ENCODE data around the gene CEP162.
"Not testable (repeated sequence)": the region's sequence is repeated elsewhere in the genome, so short reads cannot be mapped to it uniquely, and the experiment has no call there.

Gene CEP162

GRCh38 chr6:84227434-84228197 lies at the start of gene CEP162:
TSS of gene CEP162 (minus strand) at chr6:84227643. CDS start at chr6:84226393, 1,250 bp downstream.
- peak; percentile 73 to 76 for DNase-seq (ENCODE audit: low read depth in 2 of 2)

GRCh38 chr6:84274856-84275255 lies 47.4 kb upstream of the CEP162 start:
- DNase-seq (ENCODE audit: low read depth in 2 of 2), result no peak

GRCh38 chr6:84273048-84273809 lies 45.8 kb upstream of the CEP162 start:
- no peak for DNase-seq (ENCODE audit: low read depth in 2 of 2)

- no peak for DNase-seq (ENCODE audit: low read depth in 2 of 2)
Measured at GRCh38 chr6:84272298-84272697, 44.9 kb upstream of the CEP162 start.

GRCh38 chr6:84271061-84271716 lies 43.7 kb upstream of the CEP162 start:
- DNase-seq (ENCODE audit: low read depth in 2 of 2), result no peak

- no peak for DNase-seq (ENCODE audit: low read depth in 2 of 2)
Measured at GRCh38 chr6:84269947-84270733, 42.7 kb upstream of the CEP162 start.

GRCh38 chr6:84268781-84269180 lies 41.3 kb upstream of the CEP162 start:
- DNase-seq (ENCODE audit: low read depth in 2 of 2), result no peak

- DNase-seq (ENCODE audit: low read depth in 2 of 2), result no peak
Measured at GRCh38 chr6:84263557-84263956, 36.1 kb upstream of the CEP162 start.

- no peak for DNase-seq (ENCODE audit: low read depth in 2 of 2)
Measured at GRCh38 chr6:84260926-84261325, 33.5 kb upstream of the CEP162 start.

- DNase-seq (ENCODE audit: low read depth in 2 of 2), result no peak
Measured at GRCh38 chr6:84260196-84260595, 32.8 kb upstream of the CEP162 start.

GRCh38 chr6:84258866-84259265 lies 31.4 kb upstream of the CEP162 start:
- no peak for DNase-seq (ENCODE audit: low read depth in 2 of 2)

- DNase-seq (ENCODE audit: low read depth in 2 of 2), result no peak
Measured at GRCh38 chr6:84258268-84258667, 30.8 kb upstream of the CEP162 start.

GRCh38 chr6:84255641-84256040 lies 28.2 kb upstream of the CEP162 start:
- DNase-seq (ENCODE audit: low read depth in 2 of 2), result no peak

- DNase-seq (ENCODE audit: low read depth in 2 of 2), result no peak
Measured at GRCh38 chr6:84253380-84253779, 25.9 kb upstream of the CEP162 start.

GRCh38 chr6:84251891-84252539 lies 24.6 kb upstream of the CEP162 start:
- DNase-seq (ENCODE audit: low read depth in 2 of 2), result no peak

GRCh38 chr6:84249724-84250123 lies 22.3 kb upstream of the CEP162 start:
- no peak for DNase-seq (ENCODE audit: low read depth in 2 of 2)

- not testable (repeated sequence) for DNase-seq (ENCODE audit: low read depth in 2 of 2)
Measured at GRCh38 chr6:84244416-84245081, 17.1 kb upstream of the CEP162 start.

- no peak for DNase-seq (ENCODE audit: low read depth in 2 of 2)
Measured at GRCh38 chr6:84243240-84243639, 15.8 kb upstream of the CEP162 start.

GRCh38 chr6:84242265-84242664 lies 14.8 kb upstream of the CEP162 start:
- DNase-seq (ENCODE audit: low read depth in 2 of 2), result no peak

- no peak for DNase-seq (ENCODE audit: low read depth in 2 of 2)
Measured at GRCh38 chr6:84228198-84228543, 728 bp upstream of the CEP162 start.

GRCh38 chr6:84227044-84227433 lies 404 bp downstream of the CEP162 start:
- DNase-seq (ENCODE audit: low read depth in 2 of 2), result no peak
